ENCODE data around the gene ANO10. TPM values are rescaled to one million over a fixed set of nuclear protein-coding genes. Genes with fewer than 3 reads are reported as not detected.

ANO10 gene
- polyA plus RNA-seq, 3 donors = 11.2 to 24.8 (median 21.6) TPM

DNA sequence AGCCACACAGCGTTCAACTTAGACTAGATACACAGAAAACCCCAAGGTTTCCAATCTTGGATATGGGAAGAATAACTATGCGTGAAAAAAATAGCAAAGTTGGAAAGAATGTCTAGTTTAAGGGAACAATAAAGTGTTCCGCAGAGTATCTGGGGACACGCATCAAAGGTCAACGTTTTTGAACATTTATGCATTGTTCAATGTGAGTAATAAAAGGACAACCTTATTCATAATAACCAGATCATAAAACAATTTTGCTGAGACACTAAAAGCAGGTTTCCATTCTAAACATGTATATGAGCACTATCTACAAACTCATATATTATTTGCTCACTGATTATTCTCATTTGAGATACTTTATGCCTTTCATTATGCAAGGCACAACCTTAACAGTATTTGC lies 7.8 kb downstream of the ANO10 start:
- Histone ChIP-seq H3K27me3 (ENCODE audit: control insufficient read depth in 2 of 2, insufficient read depth in 2 of 2, low read length in 2 of 2) (no peaks in the 10 kb centered on the region), H3K9ac (ENCODE audit: insufficient read depth, low read length, poor library complexity, severe bottlenecking) (no peak overlapping the region), H3K4me3 (replicated peaks in 1 of 3; ENCODE audit: low read depth in 2 of 3, low read length in 3 of 3) (no peak overlapping the region), H3K36me3 (replicated peaks in 1 of 2; ENCODE audit: control insufficient read depth in 1 of 2, insufficient read depth in 2 of 2, low read length in 2 of 2) (no peaks in the 10 kb centered on the region), H3K4me1 (ENCODE audit: control insufficient read depth in 1 of 2, insufficient read depth in 2 of 2, low read length in 2 of 2) (peaks cover 6 to 15% of the 10 kb centered on the region in 2 donors), H3K4me2 (replicated peaks; ENCODE audit: extremely low read depth, low read length, poor library complexity, severe bottlenecking) (no peak overlapping the region), H3K9me3 (replicated peaks in 1 of 2; ENCODE audit: control insufficient read depth in 1 of 2, insufficient read depth in 1 of 2, low read length in 2 of 2) (no peaks in the 10 kb centered on the region), H3K27ac (ENCODE audit: low read depth in 1 of 2, low read length in 2 of 2) (no peak overlapping the region), H4K20me1 (ENCODE audit: insufficient read depth, low read length) (no peaks in the 10 kb centered on the region), H3K79me2 (ENCODE audit: insufficient read depth, low read length) (peaks cover 12% of the 10 kb centered on the region), H2AFZ (ENCODE audit: insufficient read depth, low read depth, low read length, poor library complexity, severe bottlenecking) (no peak overlapping the region)
- Mint-ChIP-seq H3K9me3 (no peaks in the 10 kb centered on the region), H3K4me1 (peaks cover 19% of the 10 kb centered on the region), H3K36me3 (peaks cover 5 to 9% of the 10 kb centered on the region in 2 donors), H3K27me3 (ENCODE audit: low read depth in 3 of 3) (peaks cover 0 to 1% (median 0%) of the 10 kb centered on the region in 3 donors), H3K4me3 (no peak overlapping the region), H3K27ac (no peak overlapping the region)
- no peak for DNase-seq
- no CpG with 5 or more reads among the region's 5 CpGs for WGBS (ENCODE audit: insufficient coverage)
- intact Hi-C loops (cut with micrococcal nuclease) = no loop called here
- TF ChIP-seq, protein P1, sequence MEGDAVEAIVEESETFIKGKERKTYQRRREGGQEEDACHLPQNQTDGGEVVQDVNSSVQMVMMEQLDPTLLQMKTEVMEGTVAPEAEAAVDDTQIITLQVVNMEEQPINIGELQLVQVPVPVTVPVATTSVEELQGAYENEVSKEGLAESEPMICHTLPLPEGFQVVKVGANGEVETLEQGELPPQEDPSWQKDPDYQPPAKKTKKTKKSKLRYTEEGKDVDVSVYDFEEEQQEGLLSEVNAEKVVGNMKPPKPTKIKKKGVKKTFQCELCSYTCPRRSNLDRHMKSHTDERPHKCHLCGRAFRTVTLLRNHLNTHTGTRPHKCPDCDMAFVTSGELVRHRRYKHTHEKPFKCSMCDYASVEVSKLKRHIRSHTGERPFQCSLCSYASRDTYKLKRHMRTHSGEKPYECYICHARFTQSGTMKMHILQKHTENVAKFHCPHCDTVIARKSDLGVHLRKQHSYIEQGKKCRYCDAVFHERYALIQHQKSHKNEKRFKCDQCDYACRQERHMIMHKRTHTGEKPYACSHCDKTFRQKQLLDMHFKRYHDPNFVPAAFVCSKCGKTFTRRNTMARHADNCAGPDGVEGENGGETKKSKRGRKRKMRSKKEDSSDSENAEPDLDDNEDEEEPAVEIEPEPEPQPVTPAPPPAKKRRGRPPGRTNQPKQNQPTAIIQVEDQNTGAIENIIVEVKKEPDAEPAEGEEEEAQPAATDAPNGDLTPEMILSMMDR (IDR thresholded peaks at IDR 0.05) = no peak

DNA sequence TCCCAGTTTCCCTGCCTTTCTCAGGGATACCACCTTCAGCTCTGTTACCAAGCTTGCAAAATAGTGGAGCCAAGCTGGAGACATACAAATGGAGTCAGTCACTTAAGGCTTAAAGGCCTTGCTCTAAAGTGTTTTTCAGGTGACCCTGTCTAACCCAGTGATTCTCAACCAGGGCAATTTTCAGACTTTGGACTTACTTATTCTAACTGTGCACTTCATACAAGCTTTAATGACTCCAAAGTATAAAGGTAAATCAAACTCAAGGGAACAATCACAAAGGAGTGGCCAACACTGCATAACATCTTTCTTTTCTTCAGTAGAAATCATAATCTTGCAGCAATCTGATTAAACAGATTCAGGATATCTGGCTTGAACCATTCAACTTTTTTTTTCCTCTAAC lies 9.4 kb downstream of the ANO10 start:
- no peak overlapping the region for H3K27ac Mint-ChIP-seq
- intact Hi-C loops (cut with micrococcal nuclease) = no loop called here
- H3K9me3 ChIP-seq (replicated peaks in 1 of 2; ENCODE audit: control insufficient read depth in 1 of 2, insufficient read depth in 1 of 2, low read length in 2 of 2) = no peaks in the 10 kb centered on the region
- peaks cover 10% of the 10 kb centered on the region for H3K79me2 ChIP-seq (ENCODE audit: insufficient read depth, low read length)
- TF ChIP-seq, protein P1 (IDR thresholded peaks at IDR 0.05) = no peak
- no peak overlapping the region for H3K4me3 Mint-ChIP-seq
- H2AFZ ChIP-seq (ENCODE audit: insufficient read depth, low read depth, low read length, poor library complexity, severe bottlenecking) = no peak overlapping the region
- H3K4me1 ChIP-seq (ENCODE audit: control insufficient read depth in 1 of 2, insufficient read depth in 2 of 2, low read length in 2 of 2) = peaks cover 5 to 12% of the 10 kb centered on the region in 2 donors
- H4K20me1 ChIP-seq (ENCODE audit: insufficient read depth, low read length) = no peaks in the 10 kb centered on the region
- no peaks in the 10 kb centered on the region for H3K27me3 ChIP-seq (ENCODE audit: control insufficient read depth in 2 of 2, insufficient read depth in 2 of 2, low read length in 2 of 2)
- DNase-seq = no peak
- H3K4me3 ChIP-seq (replicated peaks in 1 of 3; ENCODE audit: low read depth in 2 of 3, low read length in 3 of 3) = no peak overlapping the region
- no peak overlapping the region for H3K4me2 ChIP-seq (replicated peaks; ENCODE audit: extremely low read depth, low read length, poor library complexity, severe bottlenecking)
- H3K9ac ChIP-seq (ENCODE audit: insufficient read depth, low read length, poor library complexity, severe bottlenecking) = no peak overlapping the region
- no peak overlapping the region for H3K27ac ChIP-seq (ENCODE audit: low read depth in 1 of 2, low read length in 2 of 2)
- H3K36me3 ChIP-seq (replicated peaks in 1 of 2; ENCODE audit: control insufficient read depth in 1 of 2, insufficient read depth in 2 of 2, low read length in 2 of 2) = no peaks in the 10 kb centered on the region
- peaks cover 0 to 3% (median 0%) of the 10 kb centered on the region in 3 donors for H3K27me3 Mint-ChIP-seq (ENCODE audit: low read depth in 3 of 3)
- H3K36me3 Mint-ChIP-seq = peaks cover 5 to 7% of the 10 kb centered on the region in 2 donors
- no peaks in the 10 kb centered on the region for H3K9me3 Mint-ChIP-seq
- H3K4me1 Mint-ChIP-seq = peaks cover 17% of the 10 kb centered on the region
